ENCODE measurements around the gene MPG. TPM values are rescaled to one million over a fixed set of nuclear protein-coding genes. Genes with fewer than 3 reads are reported as not detected.

Gene MPG
- total and polyA plus RNA-seq, 2 donors (not counting 1 experiment from before 2014, with no cell fraction given) = 59.6 to 66.4 TPM

DNA sequence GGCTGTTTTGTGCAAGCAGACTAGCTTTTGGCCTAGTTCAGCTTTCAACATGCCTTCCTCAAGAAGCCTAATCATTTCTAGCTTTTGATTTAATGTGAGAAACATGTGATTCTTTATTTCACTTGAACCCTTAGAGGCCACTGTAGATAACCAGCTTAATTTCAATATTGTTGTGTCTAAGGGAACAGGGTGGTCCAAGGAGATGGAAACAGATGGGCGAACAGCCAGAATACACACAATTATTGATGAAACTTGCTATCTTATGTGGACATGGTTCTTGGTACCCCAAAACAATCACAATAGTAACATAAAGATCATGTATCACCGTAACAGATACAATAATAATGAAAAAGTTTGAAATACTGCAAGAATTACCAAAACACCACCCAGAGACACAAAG, 55.7 kb downstream of the MPG start:
- CTCF ChIA-PET = interaction anchor here (0.8 to 1.9 kb wide), 2 partner anchors 16 to 26 kb away, joined by 5 read pairs; no protein-coding TSS in a partner anchor
- H3K4me3 Mint-ChIP-seq = no peak overlapping the region
- peaks cover 62% of the 10 kb centered on the region for H3K79me2 ChIP-seq (ENCODE audit: control insufficient read depth, insufficient read depth, low read length)

More for the DNA sequence above, 55.7 kb downstream of the MPG start:
- Histone ChIP-seq H3K9me3 (ENCODE audit: control extremely low read depth in 1 of 3, control insufficient read depth in 2 of 3, insufficient read depth in 1 of 3, low read length in 2 of 3) (no peaks in the 10 kb centered on the region), H3K4me3 (ENCODE audit: control extremely low read depth in 1 of 5, extremely low read depth in 1 of 5, insufficient read depth in 1 of 5, low read depth in 2 of 5, low read length in 4 of 5) (no peak overlapping the region), H3K27ac (ENCODE audit: low read length in 2 of 2) (no peak overlapping the region), H2AFZ (ENCODE audit: insufficient read depth, low read depth, low read length, poor library complexity, severe bottlenecking) (no peak overlapping the region), H3K9ac (ENCODE audit: low read length) (no peak overlapping the region), H3K4me1 (ENCODE audit: control insufficient read depth in 2 of 2, insufficient read depth in 2 of 2, low read length in 2 of 2) (peaks cover 0 to 10% of the 10 kb centered on the region in 2 donors), H3K27me3 (replicated peaks in 1 of 4; ENCODE audit: control extremely low read depth in 1 of 4, control insufficient read depth in 3 of 4, insufficient read depth in 4 of 4, low read length in 3 of 4) (no peaks in the 10 kb centered on the region), H4K20me1 (ENCODE audit: control insufficient read depth, insufficient read depth, low read length, poor library complexity, severe bottlenecking) (peaks cover 12% of the 10 kb centered on the region), H3K4me2 (replicated peaks; ENCODE audit: low read depth, low read length, poor library complexity, severe bottlenecking) (no peak overlapping the region), H3K36me3 (replicated peaks in 1 of 2; ENCODE audit: control extremely low read depth in 1 of 2, control insufficient read depth in 1 of 2, extremely low read depth in 1 of 2, insufficient read depth in 2 of 2, low read length in 1 of 2) (peaks cover 0 to 4% of the 10 kb centered on the region in 2 experiments)
- Mint-ChIP-seq H3K4me1 (peaks cover 17% of the 10 kb centered on the region), H3K9me3 (ENCODE audit: insufficient read depth) (no peaks in the 10 kb centered on the region), H3K27ac (no peak overlapping the region), H3K27me3 (no peaks in the 10 kb centered on the region)
- ATAC-seq (ENCODE audit: low read depth) (no peak), DNase-seq (no peak)
- POLR2A ChIA-PET = no interaction called here
- WGBS (ENCODE audit: insufficient coverage) = no CpG with 5 or more reads among the region's 2 CpGs
- TF ChIP-seq EZH2 (IDR thresholded peaks at IDR 0.05; ENCODE audit: borderline replicate concordance, insufficient read depth, low read depth, low read length, poor library complexity, severe bottlenecking) (no peak), CTCF (IDR thresholded peaks at IDR 0.05) (no peak)
- intact Hi-C loops (cut with micrococcal nuclease) = no loop called here

Small RNAs within 50 kb of the gene (small RNA-seq; reads per million reads assigned to genes)
- not detected for gene Z69720.2 (ENCODE audit: insufficient read length, low read depth, low replicate concordance)

Other genes starting within 250 kb of the MPG start
- gene POLR3K, start 24.6 kb upstream of the MPG start, total RNA-seq = 28.3 and 34.9 TPM in 2 replicates
- gene POLR3K, start 24.6 kb upstream of the MPG start, polyA plus RNA-seq = 18.4 and 26.3 TPM in 2 replicates
- gene SNRNP25, start 24.4 kb upstream of the MPG start, total RNA-seq = 24.3 and 25.5 TPM in 2 replicates
- 31.3 and 32.8 TPM in 2 replicates for gene SNRNP25, start 24.4 kb upstream of the MPG start, polyA plus RNA-seq
- 0.76 and 0.78 TPM in 2 replicates for gene RHBDF1, start 5.6 kb upstream of the MPG start, total RNA-seq
- 0.42 and 1.3 TPM in 2 replicates for gene RHBDF1, start 5.6 kb upstream of the MPG start, polyA plus RNA-seq
- 41.9 and 43.0 TPM in 2 replicates for gene NPRL3, start 60.4 kb downstream of the MPG start, total RNA-seq
- 41.3 and 50.2 TPM in 2 replicates for gene NPRL3, start 60.4 kb downstream of the MPG start, polyA plus RNA-seq
- not detected in 2 replicates for gene HBZ, start 74.4 kb downstream of the MPG start, total RNA-seq
- gene HBZ, start 74.4 kb downstream of the MPG start, polyA plus RNA-seq = not detected in 2 replicates
- gene HBM, start 87.8 kb downstream of the MPG start, total RNA-seq = 0.64 TPM in 1 of 2 replicates, not detected in the other
- gene HBM, start 87.8 kb downstream of the MPG start, polyA plus RNA-seq = 3.2 TPM in 1 of 2 replicates, not detected in the other
- gene HBA2, start 94.7 kb downstream of the MPG start, total RNA-seq = 179 and 217 TPM in 2 replicates
- gene HBA2, start 94.7 kb downstream of the MPG start, polyA plus RNA-seq = 7.9 and 75.6 TPM in 2 replicates
- 261 and 283 TPM in 2 replicates for gene HBA1, start 98.5 kb downstream of the MPG start, total RNA-seq
- gene HBA1, start 98.5 kb downstream of the MPG start, polyA plus RNA-seq = 38.5 and 905 TPM in 2 replicates
- gene HBQ1, start 102.2 kb downstream of the MPG start, total RNA-seq = not detected in 2 replicates
- gene HBQ1, start 102.2 kb downstream of the MPG start, polyA plus RNA-seq = not detected in 2 replicates
- gene LUC7L, start 151.2 kb downstream of the MPG start, total RNA-seq = 181 and 191 TPM in 2 replicates
- 148 and 242 TPM in 2 replicates for gene LUC7L, start 151.2 kb downstream of the MPG start, polyA plus RNA-seq
- 42.9 and 44.5 TPM in 2 replicates for gene FAM234A, start 156.6 kb downstream of the MPG start, total RNA-seq
- gene FAM234A, start 156.6 kb downstream of the MPG start, polyA plus RNA-seq = 35.1 and 41.4 TPM in 2 replicates
- gene RGS11, start 197.7 kb downstream of the MPG start, total RNA-seq = not detected in 2 replicates
- 0.12 and 0.39 TPM in 2 replicates for gene RGS11, start 197.7 kb downstream of the MPG start, polyA plus RNA-seq
- gene ARHGDIG, start 202.4 kb downstream of the MPG start, total RNA-seq = 0.64 TPM in 1 of 2 replicates, not detected in the other
- not detected in 2 replicates for gene ARHGDIG, start 202.4 kb downstream of the MPG start, polyA plus RNA-seq
- not detected in 2 replicates for gene PDIA2, start 204.9 kb downstream of the MPG start, total RNA-seq
- 0.06 and 0.07 TPM in 2 replicates for gene PDIA2, start 204.9 kb downstream of the MPG start, polyA plus RNA-seq